RPMI7951 (cell line): ENCODE data around the gene TMEM117. TPM values are rescaled to one million over a fixed set of nuclear protein-coding genes. Genes with fewer than 3 reads are reported as not detected.
"Not testable (repeated sequence)": the region's sequence is repeated elsewhere in the genome, so short reads cannot be mapped to it uniquely, and the experiment has no call there.

Experiments used
- DNase-seq: peaks from one replicate; pipeline ENCODE4 v3.0.0-alpha.2; 2012; ENCODE audit warnings: low read depth
- total RNA-seq: library from RNA; depleted of rRNA; stranded (reverse); fragments of >200 nt; shearing (Covaris generic); gene quantifications from 2 replicates; pipeline ENCODE4 v1.2.3, GENCODE V29; 2014

Gene TMEM117
- total RNA-seq, 1 experiment from 2014 or later, result 14.9 TPM

DNA sequence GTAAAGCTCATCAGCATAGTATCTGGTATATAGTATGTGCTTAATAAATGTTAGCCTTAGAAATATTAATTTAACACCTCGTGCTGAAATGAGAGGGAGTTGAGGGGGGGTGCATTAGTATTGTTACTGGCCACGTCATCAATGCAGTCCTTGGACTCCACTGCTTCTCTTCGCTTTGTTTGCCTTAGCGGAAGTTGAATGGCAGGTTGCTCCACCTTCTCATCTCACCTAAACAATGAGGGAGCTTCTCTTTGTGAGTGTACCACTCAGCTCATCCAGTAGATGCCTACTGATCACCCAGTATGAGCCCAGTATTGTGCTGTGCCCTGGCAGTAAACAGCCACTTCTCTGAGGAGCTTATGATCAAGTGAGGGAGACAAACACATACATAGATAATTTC is 4.5 kb downstream of the TMEM117 start:
- no peak for DNase-seq

DNA sequence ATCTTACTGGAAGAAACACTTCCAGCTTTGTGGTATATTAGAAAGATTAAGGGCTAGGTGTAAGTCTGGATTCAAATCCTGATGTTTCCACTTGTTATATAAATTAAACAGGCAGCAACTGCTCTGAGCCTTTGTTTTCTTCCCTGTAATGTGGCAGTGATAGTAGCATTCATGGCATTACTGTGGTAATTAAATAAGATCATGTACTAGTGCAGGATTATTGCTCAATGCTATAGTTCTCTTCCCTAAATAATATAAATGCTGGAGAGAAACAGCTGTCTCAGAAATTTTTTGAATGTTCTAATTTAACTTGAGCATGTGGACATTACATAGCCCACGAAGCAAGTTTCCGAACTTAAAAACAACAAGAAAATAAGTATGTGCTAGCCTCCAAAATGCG is 5.4 kb downstream of the TMEM117 start:
- DNase-seq, result no peak

- DNase-seq, result no peak
These were observed 6.4 kb downstream of the TMEM117 start for GRCh38 chr12:43842259-43842658.

DNA sequence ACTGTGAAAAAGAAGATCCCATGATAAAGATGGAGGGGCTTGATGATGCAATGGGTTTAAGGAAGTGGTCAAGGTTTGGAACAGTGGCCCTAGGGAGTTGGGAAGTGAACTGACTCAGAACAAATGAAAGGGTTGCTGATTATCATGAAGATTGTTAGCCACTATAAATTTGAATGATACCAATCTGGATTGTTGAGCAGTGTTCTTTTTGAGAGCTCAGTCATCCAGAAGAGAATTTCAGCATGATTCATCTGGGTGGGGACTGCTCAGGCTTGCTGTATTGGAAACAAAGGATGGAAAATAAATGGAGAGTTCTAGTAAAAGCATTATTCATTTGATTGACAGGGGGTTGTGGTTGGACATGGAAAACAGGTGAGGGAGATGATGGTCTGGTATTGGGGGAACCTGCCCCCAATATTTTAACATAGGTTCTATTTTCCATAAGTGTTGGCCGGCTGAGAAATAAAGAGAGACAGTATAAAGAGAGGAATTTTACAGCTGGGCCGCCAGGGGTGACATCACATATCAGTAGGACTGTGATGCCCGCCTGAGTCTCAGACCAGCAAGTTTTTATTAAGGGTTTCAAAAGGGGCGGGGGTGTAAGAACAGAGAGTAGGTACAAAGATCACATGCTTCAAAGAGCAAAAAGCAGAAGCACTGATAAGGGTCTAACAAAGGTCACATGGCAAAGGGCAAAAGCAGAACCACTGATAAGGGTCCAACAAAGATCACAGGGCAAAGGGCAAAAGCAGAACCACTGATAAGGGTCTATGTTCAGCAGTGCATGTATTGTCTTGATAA is 11.7 kb downstream of the TMEM117 start:
- DNase-seq, result peak; percentile 88

GRCh38 chr12:43848226-43848507 is 12.3 kb downstream of the TMEM117 start:
- peak; percentile 11 for DNase-seq

DNA sequence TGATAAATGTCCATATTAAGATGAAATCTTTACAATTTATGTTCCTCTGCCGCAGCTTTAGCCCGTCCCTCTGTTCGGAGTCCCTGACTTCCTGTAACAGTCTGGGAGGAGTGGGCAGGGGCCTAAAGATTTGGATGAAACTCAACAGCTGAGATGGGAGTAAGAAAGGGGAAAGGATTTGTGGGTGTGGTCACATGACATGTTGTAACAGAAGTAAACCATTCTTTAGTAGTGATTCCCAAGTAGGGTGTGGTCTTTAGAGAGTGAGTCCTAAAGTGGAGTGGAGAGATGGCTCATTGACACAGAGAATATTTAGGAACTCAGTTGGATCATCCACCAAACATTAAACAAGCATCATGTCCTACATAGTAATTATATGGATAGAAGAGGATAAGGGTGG is 12.9 kb downstream of the TMEM117 start:
- DNase-seq, result peak; percentile 5

GRCh38 chr12:43852744-43853143 is 16.9 kb downstream of the TMEM117 start:
- DNase-seq, result no peak

GRCh38 chr12:43856972-43857371 is 21.1 kb downstream of the TMEM117 start:
- DNase-seq, result no peak

GRCh38 chr12:43858096-43858495 is 22.2 kb downstream of the TMEM117 start:
- DNase-seq, result no peak

DNA sequence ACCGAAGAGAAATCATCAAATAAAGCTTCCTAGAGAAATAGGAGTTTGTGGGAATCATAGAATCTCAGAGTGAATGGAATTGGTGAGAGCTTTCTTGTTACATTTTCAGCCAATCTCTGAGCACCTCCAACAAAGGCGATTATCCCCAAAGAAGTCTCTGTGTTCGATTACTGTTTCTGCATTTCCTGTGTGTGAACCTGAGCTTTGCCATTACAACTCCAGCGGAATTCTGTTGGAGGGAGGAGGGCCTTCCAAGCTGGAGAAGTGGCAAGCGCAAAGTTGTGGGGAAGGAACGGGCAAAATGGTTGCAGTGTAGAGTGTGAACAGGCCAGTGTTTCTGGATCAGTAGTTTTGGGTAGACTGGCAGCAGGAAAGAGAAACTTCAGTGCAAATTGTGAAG is 23.1 kb downstream of the TMEM117 start:
- DNase-seq, result no peak

DNA sequence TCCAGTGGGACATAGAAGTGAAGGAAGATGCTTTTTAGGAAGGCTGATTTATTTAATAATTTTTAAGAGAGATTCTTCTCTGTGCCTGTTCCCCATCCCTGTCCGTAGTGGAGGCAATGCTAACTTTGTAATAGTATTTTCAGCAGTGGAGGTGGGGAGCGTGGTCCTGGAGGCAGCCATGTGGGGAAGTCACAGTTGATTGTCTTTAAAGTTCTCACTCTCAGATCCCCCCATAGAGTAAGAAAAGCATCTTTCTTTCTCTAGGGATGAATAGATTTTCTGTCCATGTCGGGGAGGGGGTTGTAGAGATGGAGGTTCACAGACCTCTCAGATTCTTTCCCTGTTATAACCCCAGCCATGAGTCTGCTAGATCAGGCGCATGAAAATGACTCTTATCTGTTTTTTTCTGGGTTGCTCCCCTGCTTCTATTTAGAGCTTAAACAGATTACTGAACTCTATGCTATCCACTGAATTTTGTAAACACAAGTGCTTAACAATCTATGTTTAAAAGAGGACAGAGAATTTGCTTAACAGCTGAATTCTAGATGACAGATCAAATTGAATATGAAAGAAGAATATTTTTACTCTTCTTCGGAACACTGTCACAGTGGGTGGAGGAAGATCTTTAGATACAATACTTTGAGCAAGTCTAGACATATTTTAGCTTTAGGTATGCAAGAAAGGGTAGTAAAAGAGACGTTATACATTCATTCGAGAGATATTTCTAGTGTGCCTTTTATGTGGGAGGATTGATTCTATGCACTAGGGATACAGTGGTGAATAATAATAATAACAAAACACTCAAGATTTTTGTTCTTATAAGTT is 25.3 kb downstream of the TMEM117 start:
- no peak for DNase-seq

- peak; percentile 2 for DNase-seq
These were observed 25.9 kb downstream of the TMEM117 start for GRCh38 chr12:43861840-43862150.

GRCh38 chr12:43863770-43864366 is 28.0 kb downstream of the TMEM117 start:
- DNase-seq, result no peak

GRCh38 chr12:43864557-43864956 is 28.7 kb downstream of the TMEM117 start:
- not testable (repeated sequence) for DNase-seq

GRCh38 chr12:43869184-43869583 is 33.3 kb downstream of the TMEM117 start:
- no peak for DNase-seq

DNA sequence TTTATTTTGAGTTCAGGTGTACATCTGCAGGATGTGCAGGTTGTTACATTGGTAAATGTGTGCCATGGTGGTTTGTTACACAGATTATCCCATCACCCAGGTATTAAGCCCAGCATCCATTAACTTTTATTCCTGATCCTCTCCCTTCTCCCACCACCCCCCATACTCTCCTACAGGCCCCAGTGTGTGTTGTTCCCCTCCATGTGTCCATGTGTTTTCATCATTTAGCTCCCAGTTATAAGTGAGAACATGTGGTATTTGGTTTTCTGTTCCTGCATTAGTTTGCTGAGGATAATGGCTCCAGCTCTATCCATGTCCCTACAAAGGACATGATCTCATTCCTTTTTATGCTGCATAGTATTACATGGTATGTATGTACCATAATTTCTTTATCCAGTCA is 33.9 kb downstream of the TMEM117 start:
- DNase-seq, result not testable (repeated sequence)

DNA sequence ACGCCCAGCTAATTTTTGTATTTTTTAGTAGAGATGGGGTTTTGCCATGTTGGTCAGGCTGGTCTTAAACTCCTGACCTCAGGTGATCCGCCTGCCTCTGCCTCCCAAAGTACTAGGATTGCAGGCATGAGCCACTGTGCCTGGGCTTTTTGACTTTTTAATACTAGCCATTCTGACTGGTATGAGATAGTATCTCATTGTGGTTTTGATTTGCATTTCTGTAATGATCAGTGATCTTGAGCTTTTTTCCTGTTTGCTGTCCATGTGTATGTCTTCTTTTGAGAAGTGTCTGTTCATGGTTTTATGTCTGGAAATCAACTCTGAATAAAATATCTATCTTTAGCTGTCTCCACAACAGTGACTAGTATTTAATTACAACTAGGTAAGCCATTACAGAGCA is 35.4 kb downstream of the TMEM117 start:
- not testable (repeated sequence) for DNase-seq

DNA sequence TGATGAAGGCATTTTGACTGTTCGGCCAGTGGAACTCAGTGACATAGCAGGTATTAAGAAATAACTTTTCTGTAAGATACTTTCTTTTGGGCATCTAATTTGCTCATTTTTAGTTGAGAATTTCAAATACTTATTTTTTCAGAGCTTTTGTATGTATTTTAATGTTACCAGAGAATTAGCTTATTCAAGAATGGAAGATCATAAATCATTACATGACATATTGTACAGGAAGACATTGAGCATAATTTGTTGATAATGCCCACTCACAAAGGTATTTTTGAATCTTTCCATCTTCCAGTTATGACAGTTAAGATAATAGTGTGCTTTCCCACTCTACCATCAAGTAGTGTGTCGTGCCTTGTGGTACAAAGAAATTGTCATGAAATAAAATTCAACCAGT is 36.5 kb downstream of the TMEM117 start:
- no peak for DNase-seq

GRCh38 chr12:43878050-43878449 is 42.2 kb downstream of the TMEM117 start:
- DNase-seq, result no peak

DNA sequence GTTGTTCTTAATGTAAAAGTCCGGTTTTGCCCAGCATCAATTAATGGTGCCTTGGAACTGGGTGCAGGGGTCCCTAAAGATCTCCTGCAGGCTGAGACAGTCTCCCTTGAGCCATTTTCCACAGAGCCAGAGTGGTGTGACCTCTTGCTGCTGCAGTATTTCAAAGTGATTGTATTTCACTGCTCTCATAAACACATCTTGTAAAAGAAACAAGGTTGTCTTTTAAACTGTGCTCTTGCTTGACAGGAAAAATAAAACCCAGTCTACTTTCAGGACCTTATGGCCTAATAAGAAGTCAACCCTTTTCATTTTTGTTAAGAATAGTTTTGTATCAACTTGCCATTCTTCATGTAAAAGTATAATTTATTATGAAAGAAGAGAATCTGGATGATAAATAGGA is 44.7 kb downstream of the TMEM117 start:
- no peak for DNase-seq

- DNase-seq, result peak; percentile 56
These were observed 46.8 kb downstream of the TMEM117 start for GRCh38 chr12:43882578-43883178.

- DNase-seq, result no peak
These were observed 47.4 kb downstream of the TMEM117 start for GRCh38 chr12:43883311-43883710.

GRCh38 chr12:43883748-43884147 is 47.9 kb downstream of the TMEM117 start:
- DNase-seq, result no peak
